Stimulated activated CD8-positive, alpha-beta memory T cell treated with anti-CD3 and anti-CD28 coated beads, Interleukin-12 subunit alpha, Interleukin-12 subunit beta, amount 100 ng/mL, for 24 hours (primary cell): ENCODE results near the gene KANSL3.
"Not testable (repeated sequence)": the region's sequence is repeated elsewhere in the genome, so short reads cannot be mapped to it uniquely, and the experiment has no call there.

ENCODE experiments used
- DNase-seq: peaks from one replicate; pipeline ENCODE4 v3.0.0-alpha.2; 2020; ENCODE audit errors: extremely low read depth

Gene KANSL3

DNA sequence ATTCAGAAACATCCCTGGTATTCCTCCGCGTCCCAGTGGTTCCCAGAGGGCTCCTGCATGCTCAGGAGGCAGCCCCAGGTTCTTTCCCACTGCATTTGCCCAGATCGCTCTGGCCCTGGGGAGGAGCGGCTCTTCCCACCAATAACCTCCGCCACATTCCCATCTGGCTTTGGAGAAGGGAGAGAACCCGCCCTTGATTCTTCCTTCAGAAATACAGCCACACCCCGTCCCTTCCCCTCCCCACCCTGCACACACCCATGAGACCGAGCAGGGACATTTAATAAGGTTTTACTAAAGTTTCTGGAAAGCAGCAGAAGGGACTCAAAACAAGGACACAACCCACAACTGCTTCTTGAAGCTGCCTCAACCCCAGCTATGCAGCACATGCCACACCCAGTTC, 79.6 kb downstream of the KANSL3 start:
- DNase-seq = no peak

GRCh38 chr2:96558061-96558460, 80.1 kb downstream of the KANSL3 start:
- DNase-seq = no peak

DNA sequence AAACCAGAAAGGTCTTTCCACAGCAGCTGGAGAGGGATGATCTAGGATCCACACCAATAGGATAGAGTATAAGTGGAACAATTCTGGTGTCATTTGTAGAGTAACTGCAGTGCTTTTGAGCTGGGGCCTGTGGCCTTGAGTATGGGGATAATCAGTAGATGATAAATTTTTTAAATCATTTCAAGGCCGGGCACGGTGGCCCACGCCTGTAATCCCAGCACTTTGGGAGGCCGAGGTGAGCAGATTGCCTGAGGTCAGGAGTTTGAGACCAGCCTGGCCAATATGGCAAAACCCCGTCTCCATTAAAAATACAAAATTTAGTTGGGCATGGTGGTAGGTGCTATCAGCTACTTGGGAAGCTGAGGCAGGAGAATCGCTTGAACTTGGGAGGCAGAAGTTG, 80.7 kb downstream of the KANSL3 start:
- DNase-seq = not testable (repeated sequence)

- DNase-seq = no peak
Observed at GRCh38 chr2:96556441-96557330, 81.4 kb downstream of the KANSL3 start.

DNA sequence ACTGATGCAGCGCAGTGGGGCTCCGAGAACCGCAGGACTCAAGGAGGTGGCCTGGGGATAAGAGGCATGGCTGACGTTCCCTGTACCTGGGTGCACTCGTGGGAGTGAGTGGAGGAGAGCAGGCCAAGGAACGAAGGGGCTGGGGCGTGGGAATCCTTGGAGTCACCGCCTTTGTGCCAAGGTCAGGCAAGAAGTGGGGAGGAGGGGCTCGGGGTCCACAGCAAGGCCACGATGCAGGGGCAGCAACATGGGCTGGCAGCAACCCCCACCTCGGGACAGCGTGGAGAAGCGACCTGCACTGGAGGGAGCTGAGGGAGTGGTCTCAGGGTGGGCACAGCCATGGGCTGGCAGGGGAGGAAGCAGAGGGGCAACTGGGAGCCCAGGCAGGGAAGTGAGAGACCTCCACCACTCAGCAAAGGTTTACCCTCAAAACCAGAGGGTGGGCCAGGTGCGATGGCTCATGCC, 82.9 kb downstream of the KANSL3 start:
- no peak for DNase-seq

GRCh38 chr2:96554293-96555145, 83.6 kb downstream of the KANSL3 start:
- no peak for DNase-seq

DNA sequence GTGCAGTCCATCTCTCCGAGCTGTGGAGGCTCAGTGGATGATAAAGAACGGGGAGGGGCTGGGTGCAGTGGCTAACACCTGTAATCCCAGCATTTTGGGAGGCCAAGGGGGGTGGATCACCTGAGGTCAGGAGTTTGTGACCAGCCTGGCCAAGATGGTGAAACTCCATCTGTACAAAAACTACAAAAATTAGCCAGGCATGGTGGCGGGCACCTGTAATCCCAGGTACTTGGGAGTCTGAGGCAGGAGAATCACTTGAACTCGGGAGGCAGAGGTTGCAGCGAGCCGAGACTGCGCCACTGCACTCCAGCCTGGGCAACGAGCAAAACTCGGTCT, 84.2 kb downstream of the KANSL3 start:
- not testable (repeated sequence) for DNase-seq

DNA sequence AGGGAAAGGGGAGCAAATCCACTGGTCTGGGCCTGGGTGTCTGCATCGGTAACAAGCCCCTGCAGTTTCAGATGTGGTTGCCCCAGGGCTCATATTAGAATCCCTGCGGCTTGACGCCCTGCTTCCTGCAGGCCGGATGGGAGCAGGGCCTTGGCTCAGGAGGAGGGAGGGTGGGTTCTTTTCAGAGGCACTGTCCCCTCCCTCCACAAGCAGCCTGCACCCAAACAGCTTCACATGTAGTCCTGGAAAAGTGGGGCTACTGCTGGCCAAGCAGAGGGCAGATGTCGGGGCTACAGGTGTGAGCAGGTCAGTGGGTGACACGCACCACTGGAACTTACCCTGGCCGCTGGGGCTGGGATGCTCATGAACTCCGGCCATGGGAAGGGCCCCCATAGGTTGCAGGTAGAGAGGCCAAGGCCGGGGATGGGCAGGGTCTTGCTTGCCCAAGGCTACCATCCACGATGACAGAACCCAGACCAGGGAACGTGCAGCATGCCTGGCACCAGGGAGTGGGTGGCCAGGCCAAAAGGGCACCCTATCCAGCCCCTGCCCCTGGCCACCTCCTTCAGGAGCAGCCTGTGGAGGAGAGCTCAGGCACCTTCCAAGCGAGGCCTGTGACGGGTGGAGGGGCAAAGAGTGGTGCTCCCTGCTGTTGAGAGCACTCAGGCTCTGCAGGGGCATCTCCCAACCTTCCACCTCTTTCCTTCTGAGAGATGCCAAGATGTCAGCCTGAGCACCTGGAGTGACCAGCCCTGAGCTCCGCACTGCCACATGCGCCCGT, 84.7 kb downstream of the KANSL3 start:
- DNase-seq = no peak

GRCh38 chr2:96552315-96553175, 85.6 kb downstream of the KANSL3 start:
- DNase-seq = no peak

DNA sequence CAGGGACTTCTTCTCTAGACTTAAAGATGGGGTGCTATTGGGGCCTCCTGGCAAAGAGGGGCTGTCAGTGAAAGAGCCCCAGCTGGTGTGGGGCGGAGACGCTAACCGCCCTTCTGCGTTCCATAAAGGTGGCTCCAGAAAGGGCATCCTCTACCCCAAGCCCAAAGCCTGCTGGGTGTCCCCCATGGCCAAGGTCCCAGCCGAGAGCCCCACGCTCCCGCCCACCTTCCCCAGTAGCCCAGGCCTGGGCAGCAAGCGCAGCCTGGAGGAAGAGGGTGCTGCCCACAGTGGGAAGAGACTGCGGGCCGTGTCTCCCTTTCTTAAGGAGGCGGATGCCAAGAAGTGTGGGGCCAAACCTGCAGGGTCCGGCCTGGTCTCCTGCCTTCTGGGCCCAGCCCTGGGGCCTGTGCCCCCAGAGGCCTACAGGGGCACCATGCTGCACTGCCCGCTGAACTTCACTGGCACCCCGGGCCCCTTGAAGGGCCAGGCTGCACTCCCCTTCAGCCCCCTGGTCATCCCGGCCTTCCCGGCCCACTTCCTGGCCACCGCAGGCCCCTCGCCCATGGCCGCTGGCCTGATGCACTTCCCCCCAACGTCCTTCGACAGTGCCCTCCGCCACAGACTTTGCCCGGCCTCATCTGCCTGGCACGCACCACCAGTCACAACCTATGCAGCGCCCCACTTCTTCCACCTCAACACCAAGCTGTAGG, 86.4 kb downstream of the KANSL3 start:
- no peak for DNase-seq

GRCh38 chr2:96550787-96551604, 87.1 kb downstream of the KANSL3 start:
- no peak for DNase-seq

GRCh38 chr2:96549967-96550786, 87.9 kb downstream of the KANSL3 start:
- DNase-seq = no peak

DNA sequence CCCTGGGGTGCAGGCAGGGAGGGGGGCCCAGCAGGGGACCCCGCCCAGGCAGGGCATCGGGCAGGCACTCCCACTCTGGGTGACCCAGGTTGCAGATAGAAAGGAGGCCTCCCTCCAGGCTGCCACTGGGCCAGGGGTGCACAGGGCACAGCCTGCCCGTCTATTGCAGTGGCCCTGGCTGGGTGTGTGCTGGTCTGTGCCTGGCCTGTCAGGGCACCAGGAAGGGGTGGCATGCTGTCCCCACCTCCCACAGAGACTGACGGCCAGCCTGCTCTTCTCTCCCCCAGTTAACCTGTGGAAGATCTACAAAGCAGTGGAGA, 88.7 kb downstream of the KANSL3 start:
- DNase-seq = no peak

- DNase-seq = no peak
Observed at GRCh38 chr2:96548558-96549465, 89.3 kb downstream of the KANSL3 start.

GRCh38 chr2:96547731-96548171, 90.4 kb downstream of the KANSL3 start:
- no peak for DNase-seq

DNA sequence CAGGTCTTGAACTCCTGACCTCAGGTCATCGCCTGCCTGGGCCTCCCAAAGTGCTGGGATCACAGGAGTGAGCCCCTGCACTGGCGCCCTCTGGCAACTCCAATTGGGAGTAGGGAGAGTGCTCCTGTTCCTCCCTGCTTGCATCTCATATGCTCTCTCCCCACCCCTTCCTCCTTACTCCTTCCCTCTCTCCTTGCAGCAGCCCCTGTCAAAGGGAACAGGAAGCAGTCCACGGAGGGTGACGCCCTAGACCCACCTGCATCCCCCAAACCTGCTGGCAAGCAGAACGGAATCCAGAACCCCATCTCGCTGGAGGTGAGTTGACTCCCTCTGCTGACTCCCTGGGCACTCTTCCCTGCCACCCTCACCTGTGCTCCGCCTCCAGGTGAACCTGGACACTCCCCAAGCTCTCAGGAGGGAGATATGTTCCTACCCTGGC, 90.9 kb downstream of the KANSL3 start:
- DNase-seq = no peak

GRCh38 chr2:96546797-96547196, 91.3 kb downstream of the KANSL3 start:
- no peak for DNase-seq

- DNase-seq = no peak
Observed at GRCh38 chr2:96546321-96546720, 91.8 kb downstream of the KANSL3 start.
